Glutamatergic neuron (in vitro differentiated cells): ENCODE measurements around the gene FILIP1L. TPM values are rescaled to one million over a fixed set of nuclear protein-coding genes. Genes with fewer than 3 reads are reported as not detected.

ENCODE experiments used
- DNase-seq: peaks from one replicate; pipeline ENCODE4 v3.0.0; 2022
- H3K27ac Mint-ChIP-seq: one replicate; pipeline ENCODE4 v1.8.0; 2020; ENCODE audit warnings: mild to moderate bottlenecking, mixed read lengths, inconsistent platforms; ENCODE audit not compliant: unreplicated experiment
- H3K27me3 Mint-ChIP-seq: one replicate; pipeline ENCODE4 v1.8.0; 2020; ENCODE audit warnings: mild to moderate bottlenecking, moderate library complexity, mixed read lengths, inconsistent platforms; ENCODE audit not compliant: unreplicated experiment
- H3K36me3 Mint-ChIP-seq: one replicate; pipeline ENCODE4 v1.8.0; 2020; ENCODE audit warnings: mild to moderate bottlenecking, mixed read lengths, inconsistent platforms; ENCODE audit not compliant: unreplicated experiment
- H3K4me1 Mint-ChIP-seq: one replicate; pipeline ENCODE4 v1.8.0; 2020; ENCODE audit warnings: mild to moderate bottlenecking, low read depth, mixed read lengths, inconsistent platforms; ENCODE audit not compliant: unreplicated experiment
- H3K4me3 Mint-ChIP-seq: one replicate; pipeline ENCODE4 v1.8.0; 2020; ENCODE audit warnings: mild to moderate bottlenecking, mixed read lengths, inconsistent platforms; ENCODE audit not compliant: unreplicated experiment
- H3K9me3 Mint-ChIP-seq: one replicate; pipeline ENCODE4 v1.8.0; 2020; ENCODE audit warnings: mild to moderate bottlenecking, moderate library complexity, mixed read lengths, inconsistent platforms; ENCODE audit not compliant: unreplicated experiment
- total RNA-seq: library from RNA; stranded (reverse); fragmentation: NEBNext Ultra II Directional; extraction: Animal tissue kit (Norgen Biotek cat#: 25700); gene quantifications from one replicate; pipeline ENCODE4 v1.2.1, GENCODE V29; 2021; ENCODE audit not compliant: unreplicated experiment
- TF ChIP-seq, protein P1 (sequence below): fragments of 200-600 bp; sonication (generic); IDR thresholded peaks from one replicate; pipeline ENCODE4 v1.5.0; 2021; ENCODE audit not compliant: partially characterized antibody, unreplicated experiment

The FILIP1L gene
- total RNA-seq, 1 donor from 2014 or later, result 4.3 TPM

DNA sequence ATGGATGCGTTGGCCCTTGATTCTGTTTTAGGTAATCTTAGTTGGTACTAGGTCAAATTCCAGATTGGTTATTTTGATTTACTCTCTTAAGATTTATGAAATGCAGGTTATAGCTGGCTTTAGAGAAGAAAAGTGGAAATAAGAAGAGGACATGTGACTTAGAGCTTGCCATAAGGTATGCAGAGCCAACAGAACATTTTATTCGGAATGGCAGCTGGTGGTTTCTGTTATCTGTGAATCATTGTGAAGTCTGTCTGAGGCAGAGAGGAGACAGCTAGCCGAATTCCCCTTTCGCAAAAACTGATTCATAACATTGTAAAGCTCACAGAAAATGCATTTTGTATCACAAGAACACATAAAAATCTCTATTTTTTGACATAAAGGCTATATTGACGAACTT, 82.1 kb downstream of the FILIP1L start:
- DNase-seq, result no peak
- H3K9me3 Mint-ChIP-seq, result peaks cover 6% of the 10 kb centered on the region
- H3K36me3 Mint-ChIP-seq, result no peaks in the 10 kb centered on the region
- H3K4me3 Mint-ChIP-seq, result peak overlapping the region; percentile 67
- H3K27ac Mint-ChIP-seq, result peak overlapping the region; percentile 97
- peaks cover 23% of the 10 kb centered on the region for H3K4me1 Mint-ChIP-seq
- peaks cover 5% of the 10 kb centered on the region for H3K27me3 Mint-ChIP-seq
- TF ChIP-seq, protein P1, sequence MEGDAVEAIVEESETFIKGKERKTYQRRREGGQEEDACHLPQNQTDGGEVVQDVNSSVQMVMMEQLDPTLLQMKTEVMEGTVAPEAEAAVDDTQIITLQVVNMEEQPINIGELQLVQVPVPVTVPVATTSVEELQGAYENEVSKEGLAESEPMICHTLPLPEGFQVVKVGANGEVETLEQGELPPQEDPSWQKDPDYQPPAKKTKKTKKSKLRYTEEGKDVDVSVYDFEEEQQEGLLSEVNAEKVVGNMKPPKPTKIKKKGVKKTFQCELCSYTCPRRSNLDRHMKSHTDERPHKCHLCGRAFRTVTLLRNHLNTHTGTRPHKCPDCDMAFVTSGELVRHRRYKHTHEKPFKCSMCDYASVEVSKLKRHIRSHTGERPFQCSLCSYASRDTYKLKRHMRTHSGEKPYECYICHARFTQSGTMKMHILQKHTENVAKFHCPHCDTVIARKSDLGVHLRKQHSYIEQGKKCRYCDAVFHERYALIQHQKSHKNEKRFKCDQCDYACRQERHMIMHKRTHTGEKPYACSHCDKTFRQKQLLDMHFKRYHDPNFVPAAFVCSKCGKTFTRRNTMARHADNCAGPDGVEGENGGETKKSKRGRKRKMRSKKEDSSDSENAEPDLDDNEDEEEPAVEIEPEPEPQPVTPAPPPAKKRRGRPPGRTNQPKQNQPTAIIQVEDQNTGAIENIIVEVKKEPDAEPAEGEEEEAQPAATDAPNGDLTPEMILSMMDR, result no peak

DNA sequence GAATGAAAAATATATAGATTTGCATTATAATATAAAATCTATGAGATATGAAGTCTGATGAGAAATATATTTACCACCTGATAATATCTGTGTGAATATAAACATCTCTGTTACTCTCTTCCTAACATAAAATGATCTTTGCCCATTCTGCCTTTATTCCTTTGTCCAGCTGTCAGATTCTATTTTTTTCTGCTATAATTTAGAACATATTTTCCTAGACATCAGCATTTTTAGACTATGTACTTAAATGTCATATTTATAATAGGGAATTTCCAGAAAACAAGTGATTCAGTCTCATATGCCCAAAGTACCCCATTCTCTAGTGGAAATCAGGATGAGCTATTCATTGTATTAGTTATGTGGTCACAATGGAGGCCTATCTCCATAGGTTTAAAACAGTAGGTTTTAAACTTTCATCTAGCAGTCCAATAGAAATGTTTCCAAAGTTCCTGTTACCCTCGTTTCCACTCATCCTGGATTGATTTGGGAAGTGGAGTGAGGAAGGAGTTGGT, 83.3 kb downstream of the FILIP1L start:
- Mint-ChIP-seq H3K27ac (peak overlapping the region; percentile 97), H3K36me3 (no peaks in the 10 kb centered on the region), H3K4me1 (peaks cover 23% of the 10 kb centered on the region), H3K9me3 (peaks cover 6% of the 10 kb centered on the region), H3K27me3 (peaks cover 5% of the 10 kb centered on the region), H3K4me3 (no peak overlapping the region)
- no peak for DNase-seq
- TF ChIP-seq, protein P1, result no peak

GRCh38 chr3:100030346-100030745, 84.0 kb downstream of the FILIP1L start:
- Mint-ChIP-seq H3K27ac (no peak overlapping the region), H3K27me3 (peaks cover 5% of the 10 kb centered on the region), H3K4me3 (no peak overlapping the region), H3K36me3 (no peaks in the 10 kb centered on the region), H3K4me1 (peaks cover 23% of the 10 kb centered on the region), H3K9me3 (peaks cover 6% of the 10 kb centered on the region)
- no peak for DNase-seq
- TF ChIP-seq, protein P1, result no peak

DNA sequence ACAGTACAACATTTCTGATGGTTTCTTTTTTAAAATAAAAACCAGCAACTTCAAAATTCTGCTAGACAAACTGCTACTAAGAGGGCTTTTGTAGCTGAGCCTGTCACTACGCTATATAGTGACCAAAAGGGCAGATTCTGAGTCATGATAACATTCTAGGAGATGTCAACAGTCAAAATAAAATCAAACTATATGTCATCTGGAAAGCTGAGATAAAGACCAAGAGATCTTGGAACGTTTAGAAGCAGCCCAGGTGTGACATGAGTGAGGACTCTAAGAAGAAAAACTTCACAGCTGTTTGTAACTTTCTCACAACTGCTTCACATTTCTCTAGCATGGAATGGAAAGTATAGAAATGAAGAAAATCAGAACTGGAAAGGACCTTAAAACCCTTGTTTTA, 84.6 kb downstream of the FILIP1L start:
- Mint-ChIP-seq H3K9me3 (peaks cover 6% of the 10 kb centered on the region), H3K4me3 (no peak overlapping the region), H3K4me1 (peaks cover 23% of the 10 kb centered on the region), H3K27ac (no peak overlapping the region), H3K36me3 (no peaks in the 10 kb centered on the region), H3K27me3 (peaks cover 5% of the 10 kb centered on the region)
- TF ChIP-seq, protein P1, result no peak
- DNase-seq, result no peak

DNA sequence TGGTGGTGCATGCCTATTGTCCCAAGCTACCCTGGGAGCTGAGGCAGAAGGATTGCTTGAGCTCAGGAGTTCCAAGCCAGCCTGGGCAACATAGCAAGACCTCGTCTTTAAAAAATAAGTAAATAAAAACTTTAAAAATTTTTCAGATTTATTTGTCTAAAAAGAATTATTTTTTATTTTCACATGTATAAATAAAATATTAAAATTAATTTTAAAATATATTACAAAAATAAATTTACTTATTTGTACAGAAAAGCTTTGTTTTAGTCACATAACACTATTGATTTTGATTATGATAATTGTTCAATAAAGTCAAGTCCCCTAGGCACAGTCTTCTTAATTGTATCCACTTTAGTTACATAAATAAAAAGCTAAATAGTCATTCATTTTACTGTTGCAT, 85.2 kb downstream of the FILIP1L start:
- Mint-ChIP-seq H3K4me3 (no peak overlapping the region), H3K9me3 (peaks cover 6% of the 10 kb centered on the region)

More for the DNA sequence above, 85.2 kb downstream of the FILIP1L start:
- no peak for DNase-seq
- H3K27me3 Mint-ChIP-seq, result peaks cover 5% of the 10 kb centered on the region
- H3K36me3 Mint-ChIP-seq, result no peaks in the 10 kb centered on the region
- TF ChIP-seq, protein P1, result no peak
- peaks cover 22% of the 10 kb centered on the region for H3K4me1 Mint-ChIP-seq
- no peak overlapping the region for H3K27ac Mint-ChIP-seq
